ENCODE results near the gene ZNF670.
A peak's percentile ranks its signal among the peaks of the same experiment; 100 is the strongest.
"Not testable (repeated sequence)": the region's sequence is repeated elsewhere in the genome, so short reads cannot be mapped to it uniquely, and the experiment has no call there.

ZNF670 gene

DNA sequence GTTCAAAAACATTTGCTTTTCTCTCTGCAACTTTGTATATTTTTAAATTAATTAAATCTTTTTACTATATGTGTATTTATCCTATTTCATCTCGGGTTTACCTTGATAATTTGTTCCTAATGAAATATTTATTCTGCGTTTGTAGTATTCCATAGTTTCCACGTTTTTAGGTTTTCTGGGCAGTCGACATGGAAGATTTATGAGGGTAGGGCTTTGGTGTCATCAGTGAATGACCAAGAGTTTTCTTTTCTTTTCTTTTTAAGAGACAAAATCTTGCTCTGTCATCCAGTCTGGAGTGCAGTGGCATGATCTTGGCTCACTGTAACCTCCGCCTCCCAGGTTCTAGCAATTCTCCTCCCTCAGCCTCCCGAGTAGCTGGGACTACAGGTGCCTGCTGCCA lies 42.8 kb upstream of the ZNF670 start:
- Histone ChIP-seq H3K4me3 (ENCODE audit: low read depth in 1 of 2, low read length in 2 of 2) (no peak overlapping the region), H3K27me3 (ENCODE audit: insufficient read depth, low read length, poor library complexity) (no peaks in the 10 kb centered on the region), H2AFZ (ENCODE audit: low read depth, low read length) (no peak overlapping the region), H3K4me2 (ENCODE audit: insufficient read depth, low read length) (no peak overlapping the region), H4K20me1 (ENCODE audit: insufficient read depth, low read length) (no peaks in the 10 kb centered on the region), H3K9ac (ENCODE audit: low read depth, low read length) (no peak overlapping the region), H3K4me1 (ENCODE audit: insufficient read depth, low read length) (peaks cover 4% of the 10 kb centered on the region; the same call in 1 of the 2 replicates), H3K9me3 (ENCODE audit: insufficient read depth, low read length, severe bottlenecking) (no peaks in the 10 kb centered on the region), H3K27ac (ENCODE audit: low read length) (no peak overlapping the region), H3K79me2 (ENCODE audit: insufficient read depth, low read length) (no peaks in the 10 kb centered on the region), H3K36me3 (ENCODE audit: insufficient read depth, low read length) (no peaks in the 10 kb centered on the region)
- ATAC-seq (ENCODE audit: insufficient read depth, low read depth) (no peak), DNase-seq (no peak)
- TF ChIP-seq CTCF (IDR thresholded peaks at IDR 0.05; ENCODE audit: borderline replicate concordance, extremely low read depth, low read length, poor library complexity, severe bottlenecking) = no peak
- no peak for TF ChIP-seq EZH2 (IDR thresholded peaks at IDR 0.05; ENCODE audit: borderline replicate concordance, low read depth, low read length, severe bottlenecking)

DNA sequence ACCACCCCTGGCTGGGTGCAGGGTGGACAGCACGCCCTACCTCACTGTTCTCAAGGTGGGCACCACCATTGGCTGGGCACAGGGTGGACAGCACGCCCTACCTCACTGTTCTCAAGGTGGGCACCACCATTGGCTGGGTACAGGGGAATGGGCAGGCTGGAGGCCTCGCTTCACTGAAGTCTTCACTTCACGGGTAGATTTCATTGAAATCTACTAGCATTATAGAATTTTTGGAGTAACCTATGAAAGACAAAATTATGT lies 41.7 kb upstream of the ZNF670 start:
- H4K20me1 ChIP-seq (ENCODE audit: insufficient read depth, low read length); H3K27ac ChIP-seq (ENCODE audit: low read length); ATAC-seq (ENCODE audit: insufficient read depth, low read depth); H3K4me3 ChIP-seq (ENCODE audit: low read depth in 1 of 2, low read length in 2 of 2); H3K36me3 ChIP-seq (ENCODE audit: insufficient read depth, low read length); H2AFZ ChIP-seq (ENCODE audit: low read depth, low read length); DNase-seq; H3K4me2 ChIP-seq (ENCODE audit: insufficient read depth, low read length); H3K4me1 ChIP-seq (ENCODE audit: insufficient read depth, low read length); H3K9me3 ChIP-seq (ENCODE audit: insufficient read depth, low read length, severe bottlenecking); H3K27me3 ChIP-seq (ENCODE audit: insufficient read depth, low read length, poor library complexity); H3K9ac ChIP-seq (ENCODE audit: low read depth, low read length); H3K79me2 ChIP-seq (ENCODE audit: insufficient read depth, low read length): not testable (repeated sequence)

DNA sequence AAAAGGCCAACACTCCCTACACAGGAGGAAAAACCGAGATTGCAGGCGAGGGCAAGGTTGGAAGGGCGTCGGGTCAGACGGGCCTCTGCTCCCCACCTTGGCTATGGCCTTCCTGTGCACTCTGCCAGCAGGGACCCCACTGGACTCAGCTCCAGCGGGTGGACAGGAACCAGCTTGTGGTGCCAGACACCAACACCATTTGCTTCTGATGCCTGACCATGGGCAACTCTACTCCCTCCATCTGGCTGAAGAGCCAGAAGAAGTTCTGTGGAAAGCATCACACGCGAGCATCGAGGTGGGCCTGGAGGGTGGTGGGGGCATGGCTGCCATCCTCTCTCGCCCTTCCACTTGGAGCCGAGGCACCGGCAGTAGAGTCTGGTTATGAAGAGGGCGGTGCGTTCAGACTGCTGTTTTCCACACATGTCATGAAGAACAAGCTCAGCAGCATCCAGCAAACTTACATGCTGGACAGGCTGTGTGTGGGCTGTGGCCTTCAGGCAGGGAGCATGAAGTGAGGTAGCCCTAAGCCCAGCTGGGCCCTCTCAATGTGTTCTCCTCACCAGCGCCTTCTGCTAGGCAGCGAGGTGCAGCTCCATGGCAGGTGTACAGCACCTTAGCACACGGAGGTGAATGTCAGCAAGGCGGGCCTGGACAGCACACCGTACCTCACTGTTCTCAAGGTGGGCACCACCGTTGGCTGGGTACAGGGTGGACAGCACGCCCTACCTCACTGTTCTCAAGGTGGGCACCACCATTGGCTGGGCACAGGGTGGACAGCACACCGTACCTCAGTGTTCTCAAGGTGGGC lies 41.2 kb upstream of the ZNF670 start:
- H3K27ac ChIP-seq (ENCODE audit: low read length) = no peak overlapping the region
- TF ChIP-seq CTCF (IDR thresholded peaks at IDR 0.05; ENCODE audit: borderline replicate concordance, extremely low read depth, low read length, poor library complexity, severe bottlenecking) (no peak), EZH2 (IDR thresholded peaks at IDR 0.05; ENCODE audit: borderline replicate concordance, low read depth, low read length, severe bottlenecking) (no peak)
- no peak overlapping the region for H3K4me2 ChIP-seq (ENCODE audit: insufficient read depth, low read length)
- H3K4me1 ChIP-seq (ENCODE audit: insufficient read depth, low read length) = no peaks in the 10 kb centered on the region
- DNase-seq (no peak), ATAC-seq (ENCODE audit: insufficient read depth, low read depth) (peak; percentile 11; the same call in 1 of the 3 replicates)
- H3K9me3 ChIP-seq (ENCODE audit: insufficient read depth, low read length, severe bottlenecking) = no peaks in the 10 kb centered on the region
- H3K9ac ChIP-seq (ENCODE audit: low read depth, low read length) = no peak overlapping the region
- no peaks in the 10 kb centered on the region for H3K79me2 ChIP-seq (ENCODE audit: insufficient read depth, low read length)
- H3K4me3 ChIP-seq (ENCODE audit: low read depth in 1 of 2, low read length in 2 of 2) = no peak overlapping the region
- no peaks in the 10 kb centered on the region for H3K36me3 ChIP-seq (ENCODE audit: insufficient read depth, low read length)
- no peak overlapping the region for H2AFZ ChIP-seq (ENCODE audit: low read depth, low read length)
- peaks cover 4% of the 10 kb centered on the region; the same call in 1 of the 2 replicates for H4K20me1 ChIP-seq (ENCODE audit: insufficient read depth, low read length)
- H3K27me3 ChIP-seq (ENCODE audit: insufficient read depth, low read length, poor library complexity) = no peaks in the 10 kb centered on the region

GRCh38 chr1:247118946-247119446 lies 40.4 kb upstream of the ZNF670 start:
- ATAC-seq (ENCODE audit: insufficient read depth, low read depth) (peak; percentile 63), DNase-seq (peak; percentile 64)

More at GRCh38 chr1:247118946-247119446, 40.4 kb upstream of the ZNF670 start:
- no peak for TF ChIP-seq EZH2 (IDR thresholded peaks at IDR 0.05; ENCODE audit: borderline replicate concordance, low read depth, low read length, severe bottlenecking)
- peak; percentile 62 for TF ChIP-seq CTCF (IDR thresholded peaks at IDR 0.05; ENCODE audit: borderline replicate concordance, extremely low read depth, low read length, poor library complexity, severe bottlenecking)
- Histone ChIP-seq H2AFZ (ENCODE audit: low read depth, low read length) (no peak overlapping the region), H3K4me3 (ENCODE audit: low read depth in 1 of 2, low read length in 2 of 2) (no peak overlapping the region), H3K27ac (ENCODE audit: low read length) (no peak overlapping the region), H3K9me3 (ENCODE audit: insufficient read depth, low read length, severe bottlenecking) (no peaks in the 10 kb centered on the region), H3K36me3 (ENCODE audit: insufficient read depth, low read length) (no peaks in the 10 kb centered on the region), H3K79me2 (ENCODE audit: insufficient read depth, low read length) (no peaks in the 10 kb centered on the region), H3K9ac (ENCODE audit: low read depth, low read length) (no peak overlapping the region), H4K20me1 (ENCODE audit: insufficient read depth, low read length) (peaks cover 4% of the 10 kb centered on the region; the same call in 1 of the 2 replicates), H3K27me3 (ENCODE audit: insufficient read depth, low read length, poor library complexity) (no peaks in the 10 kb centered on the region), H3K4me1 (ENCODE audit: insufficient read depth, low read length) (no peaks in the 10 kb centered on the region), H3K4me2 (ENCODE audit: insufficient read depth, low read length) (no peak overlapping the region)

Data from DND-41 (cell line).